ENCODE measurements around the gene CRY2.
"Not testable (repeated sequence)": the region's sequence is repeated elsewhere in the genome, so short reads cannot be mapped to it uniquely, and the experiment has no call there.

The CRY2 gene

DNA sequence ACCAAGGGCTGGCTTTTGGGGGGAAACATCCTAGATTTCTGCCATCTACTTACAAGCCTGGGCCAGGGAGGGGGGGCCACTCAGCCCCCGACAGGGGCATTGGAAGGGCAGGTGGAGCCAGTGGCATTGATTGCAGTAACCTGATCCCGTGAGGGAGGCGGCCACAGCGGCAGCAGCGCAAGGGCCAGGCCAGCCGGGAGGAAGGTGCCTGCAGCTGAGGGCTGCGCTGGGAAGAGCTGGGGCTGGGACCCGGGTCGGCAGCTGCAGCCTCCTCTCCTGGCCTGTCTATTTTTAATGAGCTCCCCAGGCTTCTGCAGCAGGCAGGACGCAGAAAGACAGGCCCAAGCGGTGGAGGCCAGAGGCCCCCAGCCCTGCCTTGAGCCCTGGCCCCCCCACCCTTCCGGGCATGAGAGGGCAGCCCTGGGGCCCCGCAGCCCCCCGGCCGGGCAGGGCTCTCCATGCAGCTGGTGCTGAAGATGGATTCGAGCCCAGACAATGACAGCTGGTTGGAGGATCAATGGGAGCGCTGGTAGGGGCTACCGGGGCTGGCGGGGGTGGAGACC lies 49.2 kb downstream of the CRY2 start:
- in situ Hi-C loops (cut with MboI; ENCODE audit: low sequenced_read_pairs), result no loop called here

DNA sequence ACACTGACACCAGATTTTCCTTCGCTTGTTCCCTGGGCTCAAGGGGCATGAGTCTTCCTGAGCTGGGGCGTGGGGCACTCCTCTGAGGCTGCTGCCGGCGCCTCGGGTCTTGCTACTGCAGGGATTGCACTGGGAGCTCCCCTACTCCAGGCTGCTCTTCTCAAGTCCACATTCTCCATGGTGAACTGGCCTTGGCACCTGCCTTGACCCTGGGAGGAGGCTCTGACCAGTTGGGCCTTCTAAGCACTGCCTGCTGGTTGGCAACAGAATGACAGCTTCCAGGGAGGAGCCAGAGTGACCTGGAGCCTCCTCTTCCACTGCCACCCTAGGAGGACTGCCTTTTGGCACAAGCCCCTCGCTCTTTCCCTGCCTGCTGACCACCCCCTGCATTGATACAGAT lies 50.3 kb downstream of the CRY2 start:
- in situ Hi-C loops (cut with MboI; ENCODE audit: low sequenced_read_pairs), result no loop called here

DNA sequence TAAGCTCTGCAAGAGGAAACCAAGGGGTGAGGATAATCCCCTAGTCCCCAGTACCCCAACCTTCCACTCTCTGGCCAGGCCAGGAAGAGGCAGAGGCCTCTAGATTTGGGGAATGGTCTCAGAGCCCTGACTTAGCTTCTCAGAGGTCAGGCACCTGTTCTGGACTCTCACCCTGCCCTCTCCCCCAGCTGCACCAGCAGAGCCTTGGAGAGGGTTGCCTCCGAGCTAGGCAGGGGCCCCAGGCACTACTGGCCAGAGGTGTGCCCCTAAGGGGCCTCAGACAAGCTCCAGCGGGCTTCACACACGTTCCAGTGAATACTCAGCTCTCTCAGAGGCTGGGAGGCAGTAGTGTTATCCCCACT lies 51.8 kb downstream of the CRY2 start:
- in situ Hi-C loops (cut with MboI; ENCODE audit: low sequenced_read_pairs), result no loop called here

DNA sequence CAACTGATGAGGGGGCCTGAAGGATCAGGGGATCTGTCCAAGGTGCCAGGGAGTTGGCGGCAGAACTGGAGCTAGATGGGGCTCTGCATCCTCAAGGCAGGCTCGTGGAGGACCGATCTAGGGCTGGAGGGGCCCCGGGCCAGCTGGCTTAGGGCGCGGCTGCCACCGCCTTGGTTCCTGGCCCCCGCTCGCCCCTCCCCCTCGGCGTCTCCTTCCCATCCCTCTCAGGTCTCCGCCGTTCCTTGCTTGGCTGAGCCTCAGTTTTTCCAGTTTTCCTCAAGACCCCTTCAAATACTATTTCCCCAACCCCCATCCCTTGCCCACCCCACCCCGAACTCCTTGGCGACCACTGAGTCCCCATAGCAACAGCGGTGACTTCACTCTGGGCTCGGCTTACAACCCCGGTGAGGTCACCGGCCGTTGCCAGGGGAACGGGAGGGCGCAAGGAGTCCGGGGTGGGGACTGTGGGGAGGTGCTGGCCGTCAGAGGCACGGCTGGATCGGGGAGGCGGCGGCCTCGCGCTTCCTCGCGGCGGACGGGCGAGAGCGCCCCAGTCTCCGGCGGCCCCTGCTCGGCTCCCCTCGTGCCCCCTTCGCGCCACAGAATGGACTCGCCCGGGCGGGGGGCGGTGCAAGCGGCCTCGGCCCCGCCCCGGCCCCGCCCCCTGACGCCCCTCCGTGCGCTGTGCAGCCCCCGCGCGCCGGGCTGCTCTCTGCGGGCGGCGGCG lies 52.3 kb downstream of the CRY2 start:
- in situ Hi-C loops (cut with MboI; ENCODE audit: low sequenced_read_pairs), result no loop called here

DNA sequence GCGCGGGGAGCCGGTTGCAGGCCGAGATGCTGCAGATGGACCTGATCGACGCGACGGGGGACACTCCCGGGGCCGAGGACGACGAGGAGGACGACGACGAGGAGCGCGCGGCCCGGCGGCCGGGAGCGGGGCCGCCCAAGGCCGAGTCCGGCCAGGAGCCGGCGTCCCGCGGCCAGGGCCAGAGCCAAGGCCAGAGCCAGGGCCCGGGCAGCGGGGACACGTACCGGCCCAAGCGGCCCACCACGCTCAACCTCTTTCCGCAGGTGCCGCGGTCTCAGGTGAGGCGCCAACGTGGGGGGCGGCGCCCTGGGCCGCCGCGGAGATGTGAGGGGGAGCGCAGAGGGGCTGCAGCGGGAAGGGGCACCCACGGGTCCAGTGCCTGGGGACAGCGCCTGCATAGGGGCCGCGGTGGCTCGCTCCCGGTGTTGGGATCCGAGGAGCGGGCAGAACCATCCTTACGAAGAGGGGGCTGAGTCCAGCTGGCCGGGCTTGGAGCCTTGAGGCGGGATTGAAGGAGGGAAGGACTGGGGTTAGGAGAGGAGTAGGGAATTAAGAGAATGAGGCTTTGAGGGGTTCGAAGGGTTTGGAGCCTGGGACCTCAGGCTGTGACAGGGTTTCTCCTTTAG lies 53.0 kb downstream of the CRY2 start:
- in situ Hi-C loops (cut with MboI; ENCODE audit: low sequenced_read_pairs), result not testable (repeated sequence)

DNA sequence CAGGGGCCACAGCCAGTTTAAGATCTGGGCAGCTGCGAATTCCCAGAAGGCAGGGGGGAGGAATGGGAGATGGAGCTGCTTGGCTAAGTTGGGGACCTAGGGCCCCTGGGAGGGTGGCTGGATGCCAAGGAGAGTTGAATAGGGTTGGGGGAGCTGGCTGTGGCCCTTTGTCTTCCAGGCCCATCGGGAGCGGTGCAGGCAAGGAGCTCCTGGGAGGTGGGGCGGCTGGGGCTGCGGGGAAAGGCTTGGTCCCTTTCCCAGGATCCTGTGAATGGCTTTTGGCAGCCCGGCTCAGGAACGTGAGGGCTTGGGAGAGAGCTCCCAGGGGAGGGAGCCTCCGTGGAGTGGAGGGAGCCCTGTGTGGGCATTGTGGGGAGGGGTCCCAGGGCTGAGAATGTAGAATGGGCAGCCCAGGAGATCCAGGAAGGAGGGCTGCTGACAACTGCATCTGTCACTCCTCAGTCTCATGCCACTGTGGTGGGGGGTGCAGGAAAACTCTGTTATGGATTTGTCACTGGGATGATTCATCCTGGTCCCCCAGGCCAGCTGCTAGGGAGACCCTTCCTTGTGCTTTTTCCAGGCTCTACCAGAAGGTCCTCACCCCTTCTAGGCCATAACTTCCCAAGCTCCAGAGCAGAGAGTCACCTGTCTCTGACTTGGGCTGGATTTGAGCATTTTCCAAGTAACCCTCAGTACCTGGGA lies 53.8 kb downstream of the CRY2 start:
- in situ Hi-C loops (cut with MboI; ENCODE audit: low sequenced_read_pairs), result no loop called here

DNA sequence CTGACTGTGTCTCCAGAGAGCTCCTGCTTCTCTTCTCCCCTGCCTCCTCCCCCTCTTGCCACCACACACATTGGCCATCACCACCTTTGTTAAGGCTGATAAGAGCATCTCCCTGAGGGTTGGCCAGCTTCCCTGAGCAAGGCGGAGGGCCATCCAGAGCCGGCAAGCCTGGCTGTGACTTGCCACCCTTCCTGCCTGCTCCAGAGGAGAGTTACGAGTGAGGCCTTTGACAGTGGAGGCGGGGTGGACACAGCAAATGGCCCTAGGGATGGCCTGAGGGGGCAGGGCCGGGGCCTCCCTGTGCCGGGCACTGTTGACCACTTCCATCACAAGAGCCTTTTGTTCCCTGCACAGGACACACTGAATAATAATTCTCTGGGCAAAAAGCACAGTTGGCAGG lies 54.4 kb downstream of the CRY2 start:
- in situ Hi-C loops (cut with MboI; ENCODE audit: low sequenced_read_pairs), result no loop called here

DNA sequence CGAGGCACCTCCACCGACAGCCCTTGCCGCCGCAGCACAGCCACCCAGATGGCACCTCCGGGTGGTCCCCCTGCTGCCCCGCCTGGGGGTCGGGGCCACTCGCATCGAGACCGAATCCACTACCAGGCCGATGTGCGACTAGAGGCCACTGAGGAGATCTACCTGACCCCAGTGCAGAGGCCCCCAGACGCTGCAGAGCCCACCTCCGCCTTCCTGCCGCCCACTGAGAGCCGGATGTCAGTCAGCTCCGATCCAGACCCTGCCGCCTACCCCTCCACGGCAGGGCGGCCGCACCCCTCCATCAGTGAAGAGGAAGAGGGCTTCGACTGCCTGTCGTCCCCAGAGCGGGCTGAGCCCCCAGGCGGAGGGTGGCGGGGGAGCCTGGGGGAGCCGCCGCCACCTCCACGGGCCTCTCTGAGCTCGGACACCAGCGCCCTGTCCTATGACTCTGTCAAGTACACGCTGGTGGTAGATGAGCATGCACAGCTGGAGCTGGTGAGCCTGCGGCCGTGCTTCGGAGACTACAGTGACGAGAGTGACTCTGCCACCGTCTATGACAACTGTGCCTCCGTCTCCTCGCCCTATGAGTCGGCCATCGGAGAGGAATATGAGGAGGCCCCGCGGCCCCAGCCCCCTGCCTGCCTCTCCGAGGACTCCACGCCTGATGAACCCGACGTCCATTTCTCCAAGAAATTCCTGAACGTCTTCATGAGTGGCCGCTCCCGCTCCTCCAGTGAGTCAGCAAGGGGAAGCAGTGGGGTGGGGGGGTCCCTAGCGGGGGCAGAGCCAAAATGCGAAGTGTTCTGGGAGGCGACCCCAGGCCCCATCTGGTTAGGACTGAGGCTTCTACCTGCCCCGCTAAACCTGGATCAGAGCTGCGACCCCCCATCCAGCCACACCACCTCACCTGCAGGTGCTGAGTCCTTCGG lies 55.4 kb downstream of the CRY2 start:
- in situ Hi-C loops (cut with MboI; ENCODE audit: low sequenced_read_pairs), result no loop called here

DNA sequence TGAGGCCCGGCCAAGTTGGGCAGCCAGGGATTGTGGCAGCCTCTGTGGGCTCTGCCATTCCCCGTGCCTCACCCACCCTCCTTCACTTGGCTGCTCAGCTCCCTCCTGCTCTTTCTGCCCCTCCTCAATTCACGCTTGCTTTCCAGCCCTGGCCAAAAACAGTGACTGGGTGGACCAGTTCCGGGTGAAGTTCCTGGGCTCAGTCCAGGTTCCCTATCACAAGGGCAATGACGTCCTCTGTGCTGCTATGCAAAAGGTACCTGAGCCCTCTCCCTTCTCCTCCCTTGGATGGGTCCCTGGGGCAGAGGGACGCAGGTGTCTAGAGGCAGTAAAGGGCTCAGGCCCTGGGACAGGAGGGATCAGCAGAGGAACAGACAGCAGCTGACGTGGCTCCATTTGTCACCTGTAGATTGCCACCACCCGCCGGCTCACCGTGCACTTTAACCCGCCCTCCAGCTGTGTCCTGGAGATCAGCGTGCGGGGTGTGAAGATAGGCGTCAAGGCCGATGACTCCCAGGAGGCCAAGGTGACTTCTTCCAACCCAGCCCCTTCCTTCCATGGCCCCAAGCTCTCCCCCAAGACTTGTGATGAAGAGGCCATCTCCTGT lies 57.1 kb downstream of the CRY2 start:
- in situ Hi-C loops (cut with MboI; ENCODE audit: low sequenced_read_pairs), result no loop called here

DNA sequence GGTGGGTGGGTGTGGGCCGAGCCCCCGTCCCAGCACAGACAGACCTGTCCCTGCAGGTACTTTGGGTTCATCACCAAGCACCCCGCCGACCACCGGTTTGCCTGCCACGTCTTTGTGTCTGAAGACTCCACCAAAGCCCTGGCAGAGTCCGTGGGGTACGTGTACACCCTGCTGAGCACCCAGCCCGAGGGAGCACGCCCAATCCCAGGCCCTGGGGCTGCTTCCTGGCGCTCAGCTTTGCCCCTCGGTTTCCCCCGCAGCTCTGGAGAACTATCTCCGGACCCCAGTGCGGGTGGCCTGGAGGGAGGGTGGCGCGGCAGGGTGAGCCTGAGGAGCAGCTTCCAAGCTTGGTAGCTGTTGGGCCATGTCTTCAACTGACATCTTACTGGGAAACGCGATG lies 57.8 kb downstream of the CRY2 start:
- in situ Hi-C loops (cut with MboI; ENCODE audit: low sequenced_read_pairs), result no loop called here

DNA sequence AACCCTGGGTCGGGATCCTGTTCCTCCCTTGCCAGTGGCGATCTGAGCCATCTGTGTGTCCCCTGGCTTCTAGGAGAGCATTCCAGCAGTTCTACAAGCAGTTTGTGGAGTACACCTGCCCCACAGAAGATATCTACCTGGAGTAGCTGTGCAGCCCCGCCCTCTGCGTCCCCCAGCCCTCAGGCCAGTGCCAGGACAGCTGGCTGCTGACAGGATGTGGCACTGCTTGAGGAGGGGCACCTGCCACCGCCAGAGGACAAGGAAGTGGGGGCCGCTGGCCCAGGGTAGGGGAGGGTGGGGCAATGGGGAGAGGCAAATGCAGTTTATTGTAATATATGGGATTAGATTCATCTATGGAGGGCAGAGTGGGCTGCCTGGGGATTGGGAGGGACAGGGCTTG lies 58.3 kb downstream of the CRY2 start:
- in situ Hi-C loops (cut with MboI; ENCODE audit: low sequenced_read_pairs), result not testable (repeated sequence)

DNA sequence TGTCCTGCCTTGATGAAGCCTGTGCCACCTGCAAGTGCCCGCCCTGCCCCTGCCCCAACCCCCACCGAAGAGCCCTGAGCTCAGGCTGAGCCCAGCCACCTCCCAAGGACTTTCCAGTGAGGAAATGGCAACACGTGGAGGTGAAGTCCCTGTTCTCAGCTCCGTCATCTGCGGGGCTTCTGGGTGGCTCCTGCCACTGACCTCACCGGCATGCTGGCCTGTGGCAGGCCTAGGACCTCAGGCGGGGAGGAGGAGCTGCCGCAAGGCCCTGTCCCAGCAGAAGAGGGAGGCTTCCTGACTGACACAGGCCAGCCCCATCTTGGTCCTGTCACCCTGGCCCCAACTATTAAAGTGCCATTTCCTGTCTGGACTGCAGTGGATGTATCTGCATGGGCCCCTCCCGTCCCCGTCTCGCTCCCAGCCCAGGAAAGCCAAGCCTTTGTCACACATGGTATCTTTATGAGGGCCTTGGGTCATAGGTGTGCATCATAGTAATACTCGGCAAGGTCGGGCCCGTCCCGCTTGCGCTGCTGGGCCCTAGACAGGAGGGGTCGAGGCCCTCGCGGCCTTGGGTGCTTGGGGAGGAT lies 58.9 kb downstream of the CRY2 start:
- in situ Hi-C loops (cut with MboI; ENCODE audit: low sequenced_read_pairs), result no loop called here

DNA sequence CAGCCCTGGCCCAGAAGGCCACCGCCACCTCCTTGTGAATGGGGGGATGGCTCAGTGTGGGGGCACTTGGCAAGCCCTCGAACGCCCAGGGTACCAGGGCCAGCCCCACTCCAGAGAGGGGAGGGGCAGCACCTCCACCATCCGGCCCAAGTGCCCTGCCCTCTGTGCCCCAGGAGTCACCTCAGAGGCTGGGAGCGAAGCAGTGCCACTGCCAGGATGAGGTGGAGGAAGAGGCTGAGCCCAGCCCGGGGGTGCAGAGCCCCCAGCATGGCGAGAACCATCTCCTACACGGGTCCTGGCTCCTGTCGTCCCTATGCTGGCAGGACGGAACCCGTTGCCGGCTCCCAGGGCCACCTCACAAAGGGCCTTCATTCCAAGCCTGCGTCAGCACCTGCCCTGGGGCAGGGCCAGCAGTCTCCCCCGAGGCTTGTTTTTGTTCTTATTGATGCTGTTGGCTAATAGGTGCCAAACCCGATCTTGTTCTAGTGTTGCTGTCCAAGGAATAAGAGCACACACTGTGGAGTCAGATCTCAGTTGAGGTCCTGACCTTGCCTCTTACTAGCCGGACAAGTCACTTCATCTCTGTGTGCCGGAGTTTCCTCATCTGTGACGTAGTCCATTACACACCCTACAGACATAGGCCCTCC lies 59.8 kb downstream of the CRY2 start, which contains the start of gene FREY1:
FREY1 (minus strand) TSS at position 307 of the 647 bp plus-strand sequence; CDS start at position 281, 26 bp downstream.
- in situ Hi-C loops (cut with MboI; ENCODE audit: low sequenced_read_pairs), result no loop called here

DNA sequence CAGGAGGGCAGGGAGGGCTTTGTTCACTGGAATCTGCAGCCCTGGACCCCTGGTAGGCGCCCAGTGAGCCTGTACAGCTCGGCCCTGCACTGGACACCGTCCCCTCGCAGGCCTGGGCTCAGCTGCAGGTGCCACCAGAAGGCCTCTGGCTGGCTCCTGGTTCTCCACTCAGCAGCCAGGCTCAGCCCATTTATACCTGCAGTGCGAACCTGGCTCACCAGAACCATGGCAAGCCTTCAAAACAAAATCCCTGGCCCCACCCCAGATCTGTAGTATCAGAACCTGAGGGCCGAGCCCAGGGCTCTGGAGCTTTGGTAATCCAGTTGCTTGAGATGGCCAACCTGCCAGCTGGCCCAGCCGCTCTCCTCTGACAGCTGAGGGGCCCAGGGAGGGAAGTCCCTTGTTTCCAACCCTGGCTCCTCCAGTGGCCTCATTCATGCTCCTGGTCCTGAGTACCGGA lies 60.7 kb downstream of the CRY2 start:
- in situ Hi-C loops (cut with MboI; ENCODE audit: low sequenced_read_pairs), result no loop called here

DNA sequence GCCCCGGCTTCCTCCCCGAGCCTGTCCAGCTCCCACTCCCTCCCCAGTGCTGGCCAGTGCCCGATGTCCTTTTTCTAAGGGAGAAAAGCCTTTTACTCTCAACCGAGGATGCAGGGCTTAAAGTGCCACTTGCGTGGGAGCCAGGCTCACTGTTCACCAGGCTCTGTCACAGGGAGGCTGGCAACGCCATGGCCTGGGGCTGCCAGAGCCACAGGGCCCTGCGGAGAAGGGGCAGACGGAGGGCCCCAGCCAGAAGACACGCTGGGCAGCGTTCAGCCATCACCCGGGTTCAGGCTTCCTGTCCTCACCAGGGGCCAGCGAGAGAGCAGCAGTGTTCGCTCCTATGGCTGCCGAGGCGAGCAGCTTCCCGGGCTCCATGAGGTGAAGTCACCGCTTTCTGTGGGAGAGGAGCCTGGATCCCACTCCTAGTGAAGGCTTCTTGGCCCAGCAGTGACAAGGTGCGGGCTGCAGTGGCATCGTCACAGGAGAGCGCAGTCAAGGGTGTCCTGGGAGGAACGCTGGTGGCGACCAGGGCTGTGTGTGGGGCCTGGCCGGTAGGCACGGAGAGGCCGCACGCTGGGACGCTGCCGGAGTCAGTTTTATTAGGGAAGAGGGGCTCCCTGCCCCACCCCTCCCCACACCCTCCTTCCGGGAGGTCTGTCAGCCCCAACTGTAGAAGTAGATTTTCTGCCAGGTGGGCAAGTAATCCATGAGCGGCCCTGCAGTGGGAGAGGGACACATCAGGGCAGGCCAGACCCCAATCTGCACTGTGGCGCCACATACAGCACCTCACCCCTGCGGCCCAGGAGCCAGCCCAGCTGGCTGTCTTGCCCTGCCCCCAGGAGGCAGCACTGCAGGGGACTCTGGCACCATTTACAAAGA lies 62.6 kb downstream of the CRY2 start:
- in situ Hi-C loops (cut with MboI; ENCODE audit: low sequenced_read_pairs), result no loop called here

DNA sequence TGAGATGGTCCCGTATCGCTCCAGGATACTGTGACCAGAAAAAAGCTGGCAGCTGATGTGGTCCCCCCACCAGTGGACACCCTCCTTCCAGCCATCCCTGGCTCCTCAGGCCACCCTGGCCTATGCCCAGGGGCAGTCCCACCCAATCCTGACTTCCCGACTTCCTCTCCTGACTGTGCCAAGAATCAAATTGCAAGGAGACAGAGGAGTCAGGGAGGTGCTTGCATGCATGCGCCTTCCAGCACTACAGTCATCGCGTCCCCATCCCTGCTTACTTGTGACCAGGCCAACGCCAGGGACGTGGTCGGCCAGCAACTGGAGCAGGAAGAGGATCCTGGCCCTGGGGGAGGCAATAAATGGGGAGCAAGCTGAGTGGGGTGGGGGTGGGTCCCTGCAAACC lies 63.3 kb downstream of the CRY2 start:
- in situ Hi-C loops (cut with MboI; ENCODE audit: low sequenced_read_pairs), result no loop called here

DNA sequence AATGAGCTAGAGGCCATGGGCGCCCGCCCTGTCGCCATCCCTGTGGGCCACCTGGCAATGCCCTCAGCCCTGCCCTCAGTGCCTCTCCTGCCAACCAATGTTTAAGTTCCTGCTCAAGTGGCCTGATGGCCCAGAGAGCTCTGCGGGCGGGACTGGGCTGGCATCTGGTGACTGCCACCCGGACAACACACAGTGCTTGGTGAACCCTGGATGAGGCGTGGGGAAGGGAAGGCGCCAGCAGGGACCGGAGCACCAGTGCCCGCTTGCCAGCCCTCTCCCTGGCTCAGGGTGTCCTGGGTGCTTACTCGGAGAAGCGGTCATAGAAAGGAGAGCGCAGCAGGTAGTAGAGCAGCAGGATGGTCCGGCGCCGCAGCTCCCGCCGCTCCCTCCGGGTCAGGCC lies 66.2 kb downstream of the CRY2 start:
- in situ Hi-C loops (cut with MboI; ENCODE audit: low sequenced_read_pairs), result no loop called here

DNA sequence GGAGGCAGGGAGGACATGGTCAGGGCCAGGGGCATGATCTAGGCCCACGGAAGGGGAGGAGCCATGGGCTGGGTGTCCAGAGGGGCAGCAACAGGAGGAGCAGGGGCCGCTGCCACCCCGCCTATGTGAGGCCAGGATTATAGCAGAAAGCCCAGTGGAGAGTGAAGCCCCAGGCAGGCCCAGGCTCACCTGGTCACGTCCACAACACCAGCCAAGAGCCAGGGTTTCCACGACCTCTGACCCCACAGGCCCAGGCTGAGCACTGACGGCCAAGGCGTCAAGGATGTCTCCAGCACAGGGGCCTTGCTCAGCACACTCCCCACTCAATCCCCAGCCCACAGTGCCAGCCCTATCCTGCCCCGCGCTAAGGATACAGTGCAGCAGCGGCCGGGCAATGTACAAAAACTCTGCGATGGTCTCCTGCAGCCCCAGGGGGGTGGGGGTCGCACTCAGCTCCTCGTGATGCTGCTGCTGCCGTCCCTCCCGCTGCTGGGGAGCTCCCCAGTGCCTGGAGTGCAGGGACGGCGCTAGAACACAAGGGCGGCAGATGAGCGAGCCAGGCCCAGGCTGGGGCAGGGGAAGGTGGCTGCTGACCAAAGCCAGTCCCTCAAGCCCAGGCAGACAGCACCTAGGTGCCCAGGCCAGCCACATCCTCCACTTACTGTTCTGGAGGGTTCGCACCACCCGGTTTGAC lies 66.8 kb downstream of the CRY2 start:
- in situ Hi-C loops (cut with MboI; ENCODE audit: low sequenced_read_pairs), result no loop called here
